CD14-positive monocyte (primary cell): ENCODE data around the gene PLXDC2. TPM values are rescaled to one million over a fixed set of nuclear protein-coding genes. Genes with fewer than 3 reads are reported as not detected.
A peak's percentile ranks its signal among the peaks of the same experiment; 100 is the strongest.

Source experiments
- DNase-seq, 3 donors: peaks; one replicate each; pipeline ENCODE4 v3.0.0-alpha.2; 2011 to 2022
- H2AFZ ChIP-seq: 2 replicates; pipeline ENCODE4 v1.6.0; 2012; ENCODE audit warnings: mild to moderate bottlenecking, low read depth, low read length, inconsistent platforms; ENCODE audit not compliant: insufficient read depth, poor library complexity, severe bottlenecking
- H3K27ac ChIP-seq, 2 donors: 1 replicate in 1 of 2; 2 replicates in 1 of 2; pipeline ENCODE4 v1.5.1; 2012 to 2013; ENCODE audit warnings: low read length in 2 of 2, control low read depth in 1 of 2, inconsistent platforms in 1 of 2, low read depth in 1 of 2, mild to moderate bottlenecking in 1 of 2
- H3K27me3 ChIP-seq, 2 donors: one replicate each; pipeline versions ENCODE4 v1.6.0 to v1.6.1; 2011 to 2013; ENCODE audit warnings: low read length in 2 of 2; ENCODE audit not compliant: control insufficient read depth in 2 of 2, insufficient read depth in 2 of 2
- H3K36me3 ChIP-seq, 2 donors: replicated peaks in 1 of 2; 1 replicate in 1 of 2; 2 replicates in 1 of 2; pipeline versions ENCODE4 v1.5.1 to v1.6.1; 2012 to 2013; ENCODE audit warnings: low read length in 2 of 2, control low read depth in 1 of 2, inconsistent platforms in 1 of 2, mild to moderate bottlenecking in 1 of 2; ENCODE audit not compliant: insufficient read depth in 2 of 2, control insufficient read depth in 1 of 2
- H3K4me1 ChIP-seq, 2 donors: 1 replicate in 1 of 2; 2 replicates in 1 of 2; pipeline versions ENCODE4 v1.5.1 to v1.6.1; 2012 to 2013; ENCODE audit warnings: low read length in 2 of 2, control low read depth in 1 of 2, inconsistent platforms in 1 of 2, mild to moderate bottlenecking in 1 of 2, moderate library complexity in 1 of 2; ENCODE audit not compliant: insufficient read depth in 2 of 2, control insufficient read depth in 1 of 2
- H3K4me2 ChIP-seq: replicated peaks from 2 replicates; pipeline ENCODE3; 2012; ENCODE audit warnings: low read length, moderate library complexity, mild to moderate bottlenecking; ENCODE audit not compliant: poor library complexity, severe bottlenecking; ENCODE audit errors: extremely low read depth
- H3K4me3 ChIP-seq, 3 experiments: fragments of 200-600 bp in 1 of 3; sonication (generic) in 1 of 3; replicated peaks in 1 of 3; 1 replicate in 2 of 3; 2 replicates in 1 of 3; pipeline ENCODE4 v1.5.1; 2011 to 2013; ENCODE audit warnings: low read length in 3 of 3, mild to moderate bottlenecking in 3 of 3, control low read depth in 2 of 3, low read depth in 2 of 3, inconsistent platforms in 1 of 3, moderate library complexity in 1 of 3
- H3K79me2 ChIP-seq: 2 replicates; pipeline ENCODE4 v1.6.0; 2012; ENCODE audit warnings: mild to moderate bottlenecking, control low read depth, inconsistent platforms, low read length, moderate library complexity; ENCODE audit not compliant: insufficient read depth
- H3K9ac ChIP-seq: 2 replicates; pipeline ENCODE4 v1.6.0; 2017; ENCODE audit warnings: low read length, mild to moderate bottlenecking; ENCODE audit not compliant: insufficient read depth, poor library complexity, severe bottlenecking
- H3K9me3 ChIP-seq, 2 donors: replicated peaks in 1 of 2; 1 replicate in 1 of 2; 2 replicates in 1 of 2; pipeline versions ENCODE4 v1.5.1 to v1.6.1; 2012 to 2013; ENCODE audit warnings: low read length in 2 of 2, control low read depth in 1 of 2; ENCODE audit not compliant: control insufficient read depth in 1 of 2, insufficient read depth in 1 of 2
- H4K20me1 ChIP-seq: 2 replicates; pipeline ENCODE4 v1.6.0; 2012; ENCODE audit warnings: mild to moderate bottlenecking, low read length, control low read depth, moderate library complexity; ENCODE audit not compliant: insufficient read depth
- H3K27ac Mint-ChIP-seq, 7 donors: one replicate each; pipeline ENCODE4 v1.8.0; 2020; ENCODE audit warnings: mild to moderate bottlenecking in 7 of 7, mixed read lengths in 7 of 7, moderate library complexity in 6 of 7, inconsistent platforms in 2 of 7
- H3K27me3 Mint-ChIP-seq, 3 donors: one replicate each; pipeline ENCODE4 v1.8.0; 2021 to 2022; ENCODE audit warnings: low read depth in 3 of 3, mild to moderate bottlenecking in 3 of 3, mixed read lengths in 3 of 3, moderate library complexity in 3 of 3, inconsistent platforms in 1 of 3
- H3K36me3 Mint-ChIP-seq, 2 donors: one replicate each; pipeline ENCODE4 v1.8.0; 2020; ENCODE audit warnings: mixed read lengths in 2 of 2, inconsistent platforms in 1 of 2, mild to moderate bottlenecking in 1 of 2
- H3K4me1 Mint-ChIP-seq: one replicate; pipeline ENCODE4 v1.8.0; 2020; ENCODE audit warnings: mild to moderate bottlenecking, mixed read lengths
- H3K4me3 Mint-ChIP-seq, 2 donors: one replicate each; pipeline ENCODE4 v1.8.0; 2020; ENCODE audit warnings: mild to moderate bottlenecking in 2 of 2, mixed read lengths in 2 of 2, moderate library complexity in 1 of 2
- H3K9me3 Mint-ChIP-seq, 7 donors: one replicate each; pipeline ENCODE4 v1.8.0; 2020 to 2022; ENCODE audit warnings: mixed read lengths in 7 of 7, mild to moderate bottlenecking in 6 of 7, moderate library complexity in 6 of 7, inconsistent platforms in 2 of 7
- WGBS: methylation state at CpG from one replicate; pipeline ENCODE4 v1.1.5; 2013; ENCODE audit warnings: missing lambda C conversion rate; ENCODE audit not compliant: insufficient coverage; 5-methylcytosine and 5-hydroxymethylcytosine counted together
- intact Hi-C, 2 donors: fragments of 100-400 bp; cut with micrococcal nuclease; formaldehyde crosslinking; loops; one replicate each; pipeline versions ENCODE4 v1.15.0 to v1.15.1; 2023
- polyA plus RNA-seq, 3 donors: library from polyadenylated mRNA; depleted of rRNA in 1 of 3; unstranded in 2 of 3; stranded (reverse) in 1 of 3; fragments of 300-500 nt in 2 of 3; fragments of >200 nt in 1 of 3; fragmentation: Illumina TruSeq in 2 of 3; gene quantifications; 1 replicate in 2 of 3; 2 replicates in 1 of 3; pipeline ENCODE4 v1.2.3, GENCODE V29; 2012 to 2021
- TF ChIP-seq, protein P1 (sequence below): fragments of 200-600 bp; IDR thresholded peaks from one replicate; pipeline ENCODE4 v1.8.0; 2022; ENCODE audit warnings: antibody characterized with exemption, mild to moderate bottlenecking

PLXDC2 gene
- polyA plus RNA-seq, 3 donors = 37.5 to 128 (median 93.6) TPM

DNA sequence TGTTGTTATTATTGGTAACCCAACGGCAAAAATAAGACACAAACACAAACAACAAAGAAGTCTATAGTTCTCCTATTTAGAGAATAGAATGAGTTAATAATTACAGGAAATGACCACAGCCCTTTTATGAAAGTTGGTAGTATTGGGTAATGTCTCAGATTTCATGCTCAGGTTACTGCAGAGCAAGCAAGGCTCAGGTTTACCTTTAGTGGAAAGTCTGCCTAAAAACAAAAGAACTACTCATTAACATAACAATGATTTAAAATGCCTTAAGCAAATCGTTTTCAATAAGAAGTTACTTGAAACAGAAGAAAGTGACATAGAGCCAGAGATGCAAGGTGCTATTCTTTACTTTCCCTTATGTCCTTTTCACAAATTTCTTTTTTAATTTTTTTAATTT lies 441.2 kb downstream of the PLXDC2 start:
- no peak overlapping the region for H3K4me3 Mint-ChIP-seq
- Histone ChIP-seq H4K20me1 (peaks cover 8% of the 10 kb centered on the region), H3K9me3 (peaks cover 0 to 6% of the 10 kb centered on the region in 2 donors), H3K4me1 (no peaks in the 10 kb centered on the region), H3K79me2 (no peaks in the 10 kb centered on the region), H3K27me3 (no peaks in the 10 kb centered on the region), H3K4me3 (no peak overlapping the region), H2AFZ (no peak overlapping the region), H3K9ac (no peak overlapping the region), H3K4me2 (no peak overlapping the region), H3K36me3 (peaks cover 14 to 61% of the 10 kb centered on the region in 2 donors), H3K27ac (peak overlapping the region in 1 of 2 donors; percentile 7)
- no peaks in the 10 kb centered on the region for H3K27me3 Mint-ChIP-seq
- H3K9me3 Mint-ChIP-seq = peaks cover 0 to 11% (median 6%) of the 10 kb centered on the region in 7 donors
- DNase-seq = no peak
- intact Hi-C loops = no loop called here
- TF ChIP-seq, protein P1, sequence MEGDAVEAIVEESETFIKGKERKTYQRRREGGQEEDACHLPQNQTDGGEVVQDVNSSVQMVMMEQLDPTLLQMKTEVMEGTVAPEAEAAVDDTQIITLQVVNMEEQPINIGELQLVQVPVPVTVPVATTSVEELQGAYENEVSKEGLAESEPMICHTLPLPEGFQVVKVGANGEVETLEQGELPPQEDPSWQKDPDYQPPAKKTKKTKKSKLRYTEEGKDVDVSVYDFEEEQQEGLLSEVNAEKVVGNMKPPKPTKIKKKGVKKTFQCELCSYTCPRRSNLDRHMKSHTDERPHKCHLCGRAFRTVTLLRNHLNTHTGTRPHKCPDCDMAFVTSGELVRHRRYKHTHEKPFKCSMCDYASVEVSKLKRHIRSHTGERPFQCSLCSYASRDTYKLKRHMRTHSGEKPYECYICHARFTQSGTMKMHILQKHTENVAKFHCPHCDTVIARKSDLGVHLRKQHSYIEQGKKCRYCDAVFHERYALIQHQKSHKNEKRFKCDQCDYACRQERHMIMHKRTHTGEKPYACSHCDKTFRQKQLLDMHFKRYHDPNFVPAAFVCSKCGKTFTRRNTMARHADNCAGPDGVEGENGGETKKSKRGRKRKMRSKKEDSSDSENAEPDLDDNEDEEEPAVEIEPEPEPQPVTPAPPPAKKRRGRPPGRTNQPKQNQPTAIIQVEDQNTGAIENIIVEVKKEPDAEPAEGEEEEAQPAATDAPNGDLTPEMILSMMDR = no peak
- H3K36me3 Mint-ChIP-seq = peaks cover 53 to 72% of the 10 kb centered on the region in 2 donors
- peaks cover 10% of the 10 kb centered on the region for H3K4me1 Mint-ChIP-seq
- H3K27ac Mint-ChIP-seq = no peak overlapping the region
- WGBS = no CpG with 5 or more reads among the region's 2 CpGs

DNA sequence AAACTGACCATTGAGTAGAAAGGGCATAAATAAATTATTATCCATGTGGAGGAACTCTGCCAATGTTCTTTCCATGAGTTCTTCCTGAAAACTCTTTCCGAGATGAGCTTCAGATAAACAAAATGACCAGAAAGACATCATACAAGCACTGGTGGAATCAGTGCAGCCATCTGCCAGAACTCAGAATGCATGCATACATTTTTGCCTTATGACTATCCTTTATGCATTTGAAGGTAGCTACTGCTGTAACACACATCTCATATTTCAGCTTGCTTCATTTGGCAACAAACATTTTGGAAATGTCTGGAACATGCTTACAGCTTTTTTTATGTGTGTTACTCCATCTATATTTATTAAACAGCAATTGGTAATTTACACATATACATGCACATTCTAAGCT lies 448.9 kb downstream of the PLXDC2 start:
- Histone ChIP-seq H3K79me2 (no peaks in the 10 kb centered on the region), H3K27me3 (no peaks in the 10 kb centered on the region), H3K4me2 (no peak overlapping the region), H3K36me3 (peaks cover 4 to 36% of the 10 kb centered on the region in 2 donors), H3K4me3 (no peak overlapping the region), H4K20me1 (no peaks in the 10 kb centered on the region), H2AFZ (no peak overlapping the region), H3K9me3 (peaks cover 0 to 8% of the 10 kb centered on the region in 2 donors), H3K27ac (no peak overlapping the region), H3K9ac (no peak overlapping the region), H3K4me1 (no peaks in the 10 kb centered on the region)
- no peak overlapping the region for H3K27ac Mint-ChIP-seq
- peaks cover 0 to 17% (median 4%) of the 10 kb centered on the region in 7 donors for H3K9me3 Mint-ChIP-seq
- TF ChIP-seq, protein P1 = no peak
- H3K4me3 Mint-ChIP-seq = no peak overlapping the region
- intact Hi-C loops = no loop called here
- no peaks in the 10 kb centered on the region for H3K4me1 Mint-ChIP-seq
- 100% methylated on average over 1 of the region's 1 CpG for WGBS
- no peaks in the 10 kb centered on the region for H3K27me3 Mint-ChIP-seq
- no peak for DNase-seq
- H3K36me3 Mint-ChIP-seq = peaks cover 37 to 41% of the 10 kb centered on the region in 2 donors
